ENCODE data around the gene P2RX3.

P2RX3 gene

GRCh38 chr11:57354699-57355098 is 16.5 kb downstream of the P2RX3 start:
- TF ChIP-seq ZFX (IDR thresholded peaks at IDR 0.05) (no peak), CTCF (conservative IDR thresholded peaks at IDR 0.05) (no peak)
- H3K27ac ChIP-seq: no peak overlapping the region

- TF ChIP-seq CTCF (conservative IDR thresholded peaks at IDR 0.05) (no peak), ZFX (IDR thresholded peaks at IDR 0.05) (no peak)
- no peak overlapping the region for H3K27ac ChIP-seq
Measured at GRCh38 chr11:57356268-57356667, 18.1 kb downstream of the P2RX3 start.

GRCh38 chr11:57357310-57357709 is 19.2 kb downstream of the P2RX3 start:
- no peak overlapping the region for H3K27ac ChIP-seq
- TF ChIP-seq CTCF (conservative IDR thresholded peaks at IDR 0.05) (no peak), ZFX (IDR thresholded peaks at IDR 0.05) (no peak)

GRCh38 chr11:57357856-57358255 is 19.7 kb downstream of the P2RX3 start:
- H3K27ac ChIP-seq: no peak overlapping the region
- TF ChIP-seq CTCF (conservative IDR thresholded peaks at IDR 0.05): no peak
- TF ChIP-seq ZFX (IDR thresholded peaks at IDR 0.05): no peak

- no peak overlapping the region for H3K27ac ChIP-seq
- TF ChIP-seq ZFX (IDR thresholded peaks at IDR 0.05) (no peak), CTCF (conservative IDR thresholded peaks at IDR 0.05) (no peak)
Measured at GRCh38 chr11:57358543-57358961, 20.4 kb downstream of the P2RX3 start.

GRCh38 chr11:57358991-57359390 is 20.8 kb downstream of the P2RX3 start:
- no peak overlapping the region for H3K27ac ChIP-seq
- TF ChIP-seq ZFX (IDR thresholded peaks at IDR 0.05): no peak

GRCh38 chr11:57359396-57359795 is 21.2 kb downstream of the P2RX3 start:
- TF ChIP-seq ZFX (IDR thresholded peaks at IDR 0.05) (no peak), CTCF (conservative IDR thresholded peaks at IDR 0.05) (no peak)
- no peak overlapping the region for H3K27ac ChIP-seq

GRCh38 chr11:57359896-57360690 is 21.9 kb downstream of the P2RX3 start:
- TF ChIP-seq CTCF (conservative IDR thresholded peaks at IDR 0.05) (no peak), ZFX (IDR thresholded peaks at IDR 0.05) (no peak)
- no peak overlapping the region for H3K27ac ChIP-seq

Data from C4-2B (cell line).